GM23338 (cell line): Measurements from ENCODE around the gene APPL2. TPM values are rescaled to one million over a fixed set of nuclear protein-coding genes. Genes with fewer than 3 reads are reported as not detected.

Source experiments
- ATAC-seq: fragments of 200-7000 bp; cut with Tn5 transposase; 3 replicates; pipeline ENCODE4 v1.9.1; 2020
- DNase-seq: peaks from one replicate; pipeline ENCODE4 v3.0.0-alpha.2; 2015; ENCODE audit warnings: low spot score
- H2AFZ ChIP-seq: fragments of 200-600 bp; sonication (generic); 2 replicates; pipeline ENCODE4 v1.8.0; 2016; ENCODE audit warnings: antibody characterized with exemption, mild to moderate bottlenecking, moderate library complexity
- H3F3A ChIP-seq: fragments of 200-600 bp; sonication (generic); replicated peaks from 2 replicates; pipeline ENCODE4 v1.8.0; 2017; ENCODE audit warnings: antibody characterized with exemption, mixed run types, low read depth
- H3K27ac ChIP-seq: fragments of 200-600 bp; sonication (generic); 2 replicates; pipeline ENCODE4 v1.6.1; 2016; ENCODE audit warnings: low read depth
- H3K27me3 ChIP-seq: fragments of 200-600 bp; sonication (generic); 2 replicates; pipeline ENCODE4 v1.8.0; 2016; ENCODE audit warnings: mild to moderate bottlenecking, mixed run types, moderate library complexity; ENCODE audit not compliant: insufficient read depth
- H3K36me3 ChIP-seq: fragments of 200-600 bp; sonication (generic); 2 replicates; pipeline ENCODE4 v1.8.0; 2016; ENCODE audit warnings: mild to moderate bottlenecking; ENCODE audit not compliant: insufficient read depth
- H3K4me1 ChIP-seq: fragments of 200-600 bp; sonication (generic); 2 replicates; pipeline ENCODE4 v1.8.0; 2016; ENCODE audit warnings: mild to moderate bottlenecking, moderate library complexity; ENCODE audit not compliant: insufficient read depth
- H3K4me2 ChIP-seq: fragments of 200-600 bp; sonication (generic); 2 replicates; pipeline ENCODE4 v1.7.1; 2017; ENCODE audit warnings: mixed run types
- H3K4me3 ChIP-seq: fragments of 200-600 bp; sonication (generic); 2 replicates; pipeline ENCODE4 v1.6.1; 2016; ENCODE audit warnings: mixed run types
- H3K79me2 ChIP-seq: fragments of 200-600 bp; sonication (generic); replicated peaks from 2 replicates; pipeline ENCODE4 v1.8.0; 2017; ENCODE audit warnings: mild to moderate bottlenecking; ENCODE audit not compliant: insufficient read depth
- H3K9me2 ChIP-seq: fragments of 200-600 bp; sonication (generic); 2 replicates; pipeline ENCODE4 v1.8.0; 2017; ENCODE audit not compliant: insufficient read depth
- H4K20me1 ChIP-seq: fragments of 200-600 bp; sonication (generic); replicated peaks from 2 replicates; pipeline ENCODE4 v1.8.0; 2017; ENCODE audit warnings: mild to moderate bottlenecking; ENCODE audit not compliant: insufficient read depth
- H3K27ac Mint-ChIP-seq: 2 replicates; pipeline ENCODE4 v1.8.0; 2020; ENCODE audit warnings: inconsistent platforms, mild to moderate bottlenecking, moderate library complexity, mixed read lengths
- H3K27me3 Mint-ChIP-seq: 3 replicates; pipeline ENCODE4 v1.8.0; 2022; ENCODE audit warnings: low read depth, mild to moderate bottlenecking, moderate library complexity, mixed read lengths, inconsistent platforms; ENCODE audit not compliant: insufficient read depth, poor library complexity
- H3K36me3 Mint-ChIP-seq: 3 replicates; pipeline ENCODE4 v1.8.0; 2021; ENCODE audit warnings: low read depth, mild to moderate bottlenecking, inconsistent platforms, moderate library complexity, mixed read lengths
- H3K4me1 Mint-ChIP-seq: 3 replicates; pipeline ENCODE4 v1.8.0; 2020; ENCODE audit warnings: mild to moderate bottlenecking, inconsistent platforms, mixed read lengths
- H3K4me3 Mint-ChIP-seq: 3 replicates; pipeline ENCODE4 v1.8.0; 2021; ENCODE audit warnings: moderate library complexity, mild to moderate bottlenecking, inconsistent platforms, mixed read lengths
- H3K9me3 Mint-ChIP-seq: 3 replicates; pipeline ENCODE4 v1.8.0; 2020; ENCODE audit warnings: moderate library complexity, mild to moderate bottlenecking, inconsistent platforms, mixed read lengths
- CREB1 ChIP-seq: fragments of 250-450 bp; sonication (Bioruptor Pico); IDR thresholded peaks from 2 replicates; pipeline ENCODE4 v1.5.0; 2020; ENCODE audit warnings: low read depth, mild to moderate bottlenecking, moderate library complexity
- CTCF ChIP-seq, 2 experiments: fragments of 200-600 bp in 1 of 2; sonication (generic) in 1 of 2; conservative IDR thresholded peaks; 2 replicates each; pipeline versions ENCODE4 v1.5.1 to v1.6.1; 2016 to 2017; ENCODE audit warnings: antibody characterized with exemption in 2 of 2, low read depth in 2 of 2, mild to moderate bottlenecking in 2 of 2, moderate library complexity in 1 of 2
- ETS1 ChIP-seq: IDR thresholded peaks from 2 replicates; pipeline ENCODE4 v1.6.1; 2016; ENCODE audit warnings: antibody characterized with exemption
- EZH2 ChIP-seq: fragments of 200-600 bp; sonication (generic); IDR thresholded peaks from one replicate; pipeline ENCODE4 v1.8.0; 2017; ENCODE audit warnings: antibody characterized with exemption, mild to moderate bottlenecking, low read depth; ENCODE audit not compliant: unreplicated experiment
- EZH2phosphoT487 ChIP-seq: fragments of 200-600 bp; sonication (generic); IDR thresholded peaks from one replicate; pipeline ENCODE4 v1.8.1; 2018; ENCODE audit warnings: antibody characterized with exemption; ENCODE audit not compliant: unreplicated experiment
- JUNB ChIP-seq: IDR thresholded peaks from one replicate; pipeline ENCODE4 v1.6.1; 2016; ENCODE audit warnings: antibody characterized with exemption; ENCODE audit not compliant: unreplicated experiment
- NANOG ChIP-seq: IDR thresholded peaks from 2 replicates; pipeline ENCODE4 v1.6.1; 2016; ENCODE audit warnings: antibody characterized with exemption, borderline replicate concordance
- POLR2AphosphoS5 ChIP-seq: IDR thresholded peaks from 2 replicates; pipeline ENCODE4 v1.6.1; 2016; ENCODE audit warnings: antibody characterized with exemption, low read depth
- REST ChIP-seq: IDR thresholded peaks from one replicate; pipeline ENCODE4 v1.6.1; 2018; ENCODE audit warnings: antibody characterized with exemption; ENCODE audit not compliant: unreplicated experiment
- STAT1 ChIP-seq: IDR thresholded peaks from one replicate; pipeline ENCODE4 v1.6.1; 2016; ENCODE audit warnings: antibody characterized with exemption; ENCODE audit not compliant: unreplicated experiment
- ZNF114 ChIP-seq: fragments of 250-450 bp; sonication (Bioruptor Pico); IDR thresholded peaks from 2 replicates; pipeline ENCODE4 v1.5.0; 2020; ENCODE audit warnings: mild to moderate bottlenecking, moderate library complexity
- ZNF331 ChIP-seq: fragments of 250-450 bp; sonication (Bioruptor Pico); IDR thresholded peaks from 2 replicates; pipeline ENCODE4 v1.5.0; 2020; ENCODE audit warnings: low read depth, mild to moderate bottlenecking, moderate library complexity
- ZNF462 ChIP-seq: fragments of 250-450 bp; sonication (Bioruptor Pico); IDR thresholded peaks from 2 replicates; pipeline ENCODE4 v1.5.0; 2020; ENCODE audit warnings: mild to moderate bottlenecking, moderate library complexity
- polyA plus RNA-seq: library from polyadenylated mRNA; unstranded; fragments of >200 nt; fragmentation: Nextera tagmentation; extraction: Ambion mirVana; gene quantifications from 2 replicates; pipeline ENCODE4 v1.2.1, GENCODE V29; 2016
- total RNA-seq: library from RNA; depleted of rRNA; stranded (reverse); fragments of >200 nt; shearing (Covaris generic); gene quantifications from 2 replicates; pipeline ENCODE4 v1.2.3, GENCODE V29; 2014

APPL2 gene
- total and polyA plus RNA-seq, 2 experiments from 2014 or later, result 9.3 to 17.4 TPM

- DNase-seq (no peak), ATAC-seq (no peak)
- Mint-ChIP-seq H3K4me1 (peaks cover 5% of the 10 kb centered on the region), H3K9me3 (no peaks in the 10 kb centered on the region), H3K27ac (no peak overlapping the region), H3K27me3 (peaks cover 3% of the 10 kb centered on the region), H3K4me3 (no peak overlapping the region), H3K36me3 (peaks cover 16% of the 10 kb centered on the region)
- peaks cover 13% of the 10 kb centered on the region; the same call in 1 of the 2 replicates for H3K36me3 ChIP-seq
- no peaks in the 10 kb centered on the region for H4K20me1 ChIP-seq
- H3K9me2 ChIP-seq, result no peaks in the 10 kb centered on the region
- no peak overlapping the region for H3K27ac ChIP-seq
- no peaks in the 10 kb centered on the region for H3K79me2 ChIP-seq
- H3K4me2 ChIP-seq, result no peak overlapping the region
- peaks cover 4% of the 10 kb centered on the region; the same call in 1 of the 2 replicates for H3K4me1 ChIP-seq
- no peaks in the 10 kb centered on the region for H3K27me3 ChIP-seq
- no peaks in the 10 kb centered on the region for H3F3A ChIP-seq
- H2AFZ ChIP-seq, result no peak overlapping the region
- no peak overlapping the region for H3K4me3 ChIP-seq
- TF ChIP-seq ZNF114 (CRISPR knock-in tag), result no peak
- TF ChIP-seq POLR2AphosphoS5, result no peak; the same call in 1 of the 2 replicates
- TF ChIP-seq EZH2, result no peak
- no peak for TF ChIP-seq STAT1
- TF ChIP-seq ZNF462 (CRISPR knock-in tag), result no peak
- no peak for TF ChIP-seq ETS1
- TF ChIP-seq CTCF (conservative IDR thresholded peaks at IDR 0.05; ENCODE audit: low read depth in 2 of 2), result no peak
- no peak for TF ChIP-seq ZNF331
- no peak for TF ChIP-seq NANOG
- no peak for TF ChIP-seq JUNB
- no peak for TF ChIP-seq REST
- TF ChIP-seq CREB1 (CRISPR knock-in tag), result no peak
- TF ChIP-seq EZH2phosphoT487, result no peak
These were observed 37.0 kb downstream of the APPL2 start for GRCh38 chr12:105198961-105199360.
